ENCODE data around the gene SH3GLB1.

The SH3GLB1 gene

DNA sequence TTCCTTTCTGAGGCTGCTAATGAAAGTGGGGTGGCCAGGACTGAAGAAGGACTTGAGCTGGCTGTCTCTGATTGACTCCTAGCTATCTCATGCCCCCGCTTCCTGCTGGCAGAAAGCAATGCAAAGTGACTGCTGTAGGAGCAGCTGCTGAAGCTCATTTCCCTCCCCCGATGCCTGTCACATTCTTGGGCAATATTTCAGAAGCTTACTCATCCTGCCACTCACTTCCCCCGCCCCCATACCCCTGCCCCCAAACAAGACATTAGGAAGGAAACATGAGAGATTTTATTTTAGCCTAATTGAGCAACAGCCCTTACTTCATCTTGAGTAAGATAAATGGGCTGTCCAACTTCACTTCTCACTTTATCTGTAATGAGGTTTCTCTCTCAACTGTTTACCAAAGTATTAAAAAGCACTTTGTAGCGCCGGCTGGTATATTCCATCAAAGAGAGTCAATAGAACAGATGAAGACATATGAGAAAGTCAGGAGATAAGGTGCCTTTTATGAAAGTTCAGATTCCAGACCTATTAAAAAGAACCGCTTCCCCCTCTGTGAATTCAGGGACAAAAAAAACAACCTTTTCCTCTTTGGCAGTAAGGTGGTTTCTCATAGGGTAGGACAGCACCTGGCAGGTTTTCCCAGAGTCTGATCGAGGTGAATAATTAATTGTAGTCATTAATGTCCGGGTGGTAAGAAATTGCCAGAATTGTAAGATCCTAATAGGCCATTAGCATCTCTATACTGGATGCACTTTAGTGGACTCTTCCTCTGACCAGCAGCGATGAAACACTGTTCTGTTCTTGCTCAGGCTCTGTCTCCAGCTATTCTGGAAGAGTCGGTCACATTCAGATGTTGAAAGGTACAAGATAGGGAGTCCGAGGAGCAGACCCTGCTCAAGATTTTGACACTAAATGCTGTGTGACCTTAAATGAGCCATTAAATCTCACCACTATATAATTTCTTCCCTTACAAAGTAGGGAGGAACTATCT lies 70.2 kb downstream of the SH3GLB1 start:
- FAIRE-seq = no peak

DNA sequence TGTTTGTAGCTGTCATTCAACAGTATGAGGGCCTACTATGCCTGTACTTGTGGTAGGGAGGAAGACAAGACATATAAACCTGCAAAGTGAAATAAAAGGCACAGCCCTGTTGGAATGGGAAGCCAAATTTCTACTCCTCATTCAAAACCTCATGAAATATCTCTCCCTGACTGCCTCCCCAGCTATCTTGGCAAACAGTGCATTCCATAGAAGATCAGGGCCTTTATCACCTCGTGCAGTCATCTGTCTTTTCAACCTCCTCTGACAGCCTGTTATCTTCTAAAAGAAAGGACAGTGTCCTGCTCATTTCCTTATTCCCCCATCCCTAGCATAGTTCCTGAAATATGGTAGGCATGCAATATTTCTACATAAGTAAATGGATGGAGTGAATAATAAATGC lies 71.0 kb downstream of the SH3GLB1 start:
- no peak for FAIRE-seq

GRCh38 chr1:86776108-86776507 lies 71.7 kb downstream of the SH3GLB1 start:
- FAIRE-seq = no peak

GRCh38 chr1:86778569-86779239 lies 74.3 kb downstream of the SH3GLB1 start:
- no peak for FAIRE-seq

DNA sequence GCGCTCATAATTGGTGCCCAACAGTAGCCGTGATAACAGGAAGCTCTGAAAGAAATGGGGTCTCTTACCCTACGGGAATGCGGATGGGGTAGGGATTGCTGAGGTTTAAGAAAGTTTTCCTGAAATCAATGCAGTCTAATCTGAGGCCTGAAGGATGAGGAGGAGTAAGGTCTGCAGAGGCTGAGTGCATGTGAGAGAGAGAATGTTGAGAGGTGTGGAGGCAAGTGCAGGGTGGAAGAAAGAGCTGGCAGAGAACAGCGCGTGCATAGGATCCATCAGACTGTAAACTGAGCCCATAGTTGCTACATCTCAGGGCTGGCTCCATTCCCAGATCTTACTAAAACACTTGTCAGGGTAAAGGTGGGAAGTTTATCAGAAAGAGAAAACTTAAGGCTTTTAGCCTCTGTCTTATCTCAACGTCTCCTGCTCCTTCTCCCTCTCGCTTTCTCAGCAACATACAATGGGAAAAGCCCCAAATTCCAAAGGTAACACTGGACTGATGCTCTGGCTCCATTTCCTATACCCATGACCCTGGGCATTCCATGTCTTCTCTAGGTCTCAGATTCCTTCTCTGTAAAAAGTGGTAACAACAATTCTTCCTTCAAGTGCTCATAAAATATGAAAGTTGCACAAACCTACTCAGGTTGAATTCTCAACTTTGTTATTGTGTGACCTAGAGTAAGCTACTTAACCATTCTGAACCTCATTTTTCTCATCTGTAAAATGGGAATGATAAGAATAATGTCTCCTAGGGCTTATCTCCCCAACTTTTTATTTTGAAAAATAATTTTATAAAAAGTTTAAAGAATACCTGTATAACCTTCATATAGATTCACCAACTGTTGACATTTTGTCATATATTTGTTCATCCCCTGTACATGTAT lies 75.2 kb downstream of the SH3GLB1 start:
- FAIRE-seq = no peak

- no peak for FAIRE-seq
Observed at GRCh38 chr1:86782482-86782881, 78.1 kb downstream of the SH3GLB1 start.

DNA sequence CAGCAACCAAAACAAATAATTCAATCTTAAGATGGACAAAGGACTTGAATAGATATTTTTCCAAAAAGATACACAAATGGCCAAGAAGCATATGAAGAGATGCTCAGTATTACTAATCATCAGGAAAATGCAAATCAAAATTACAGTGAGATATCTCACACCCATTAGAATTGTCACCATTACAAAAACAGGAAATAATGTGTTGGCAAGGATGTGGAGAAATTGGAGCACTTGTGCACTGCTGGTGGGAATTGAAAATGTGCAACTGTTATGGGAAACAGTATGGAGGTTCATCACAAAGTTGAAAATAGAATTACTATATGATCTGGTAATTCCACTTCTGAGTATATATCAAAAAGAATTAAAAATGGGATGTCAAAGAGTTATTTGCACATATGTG lies 83.2 kb downstream of the SH3GLB1 start:
- FAIRE-seq = no peak

- FAIRE-seq = no peak
Observed at GRCh38 chr1:86788300-86789206, 84.2 kb downstream of the SH3GLB1 start.

DNA sequence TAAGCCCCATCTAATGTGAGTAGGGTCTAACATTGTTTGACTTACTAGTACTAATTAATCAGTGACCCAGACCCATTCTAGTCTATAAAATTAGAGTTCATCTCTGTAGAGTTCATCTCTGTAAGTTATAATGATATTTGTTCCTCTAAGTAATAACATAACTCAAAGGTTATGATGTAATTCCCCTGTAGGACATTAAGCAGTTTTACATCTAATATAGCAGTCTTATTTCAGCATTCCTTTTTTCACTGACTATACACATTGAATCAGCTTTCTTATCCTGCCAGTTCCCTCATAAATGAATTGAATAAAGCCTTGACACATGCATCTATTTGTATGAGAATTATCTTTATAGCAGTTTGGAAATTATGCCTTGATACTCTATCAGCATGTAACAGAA lies 90.9 kb downstream of the SH3GLB1 start:
- FAIRE-seq = no peak

Measured in endometrium (tissue), 2 donors.